Endodermal cell (in vitro differentiated cells): ENCODE data around the gene MMP3. TPM values are rescaled to one million over a fixed set of nuclear protein-coding genes. Genes with fewer than 3 reads are reported as not detected.

Source experiments
- DNase-seq: peaks from one replicate; pipeline ENCODE4 v3.0.0-alpha.2; 2017
- H3K27ac ChIP-seq: 2 replicates; pipeline ENCODE4 v1.5.1; 2013; ENCODE audit warnings: mild to moderate bottlenecking, low read depth, low read length, moderate library complexity
- H3K27me3 ChIP-seq: 2 replicates; pipeline ENCODE4 v1.6.1; 2013; ENCODE audit warnings: mild to moderate bottlenecking, low read length, moderate library complexity; ENCODE audit not compliant: insufficient read depth, control insufficient read depth, poor library complexity, severe bottlenecking
- H3K36me3 ChIP-seq: 2 replicates; pipeline ENCODE4 v1.7.0; 2013; ENCODE audit warnings: mild to moderate bottlenecking, low read length, moderate library complexity; ENCODE audit not compliant: control insufficient read depth, insufficient read depth
- H3K4me1 ChIP-seq: one replicate; pipeline ENCODE4 v1.7.0; 2013; ENCODE audit warnings: low read length; ENCODE audit not compliant: control insufficient read depth, insufficient read depth
- H3K4me3 ChIP-seq: 2 replicates; pipeline ENCODE4 v1.5.1; 2013; ENCODE audit warnings: mild to moderate bottlenecking, low read length, moderate library complexity
- H3K9ac ChIP-seq: 2 replicates; pipeline ENCODE4 v1.6.1; 2013; ENCODE audit warnings: mild to moderate bottlenecking, low read length, moderate library complexity; ENCODE audit not compliant: poor library complexity, severe bottlenecking; ENCODE audit errors: extremely low read depth
- H3K9me3 ChIP-seq: 2 replicates; pipeline ENCODE4 v1.6.1; 2013; ENCODE audit warnings: mild to moderate bottlenecking, low read length, moderate library complexity; ENCODE audit not compliant: control insufficient read depth
- H3K27ac Mint-ChIP-seq: 2 replicates; pipeline ENCODE4 v1.8.0; 2020; ENCODE audit warnings: mixed read lengths
- H3K27me3 Mint-ChIP-seq: 2 replicates; pipeline ENCODE4 v1.8.0; 2021; ENCODE audit warnings: mild to moderate bottlenecking, mixed read lengths; ENCODE audit not compliant: insufficient read depth
- H3K36me3 Mint-ChIP-seq: 2 replicates; pipeline ENCODE4 v1.8.0; 2020; ENCODE audit warnings: low read depth, mixed read lengths
- H3K4me1 Mint-ChIP-seq: 2 replicates; pipeline ENCODE4 v1.8.0; 2020; ENCODE audit warnings: mixed read lengths
- H3K4me3 Mint-ChIP-seq: 2 replicates; pipeline ENCODE4 v1.8.0; 2020; ENCODE audit warnings: mild to moderate bottlenecking, moderate library complexity, mixed read lengths
- H3K9me3 Mint-ChIP-seq: 2 replicates; pipeline ENCODE4 v1.8.0; 2020; ENCODE audit warnings: mild to moderate bottlenecking, mixed read lengths
- CTCF ChIP-seq: fragments of 200-600 bp; sonication (generic); conservative IDR thresholded peaks from 2 replicates; pipeline ENCODE4 v1.5.0; 2021; ENCODE audit warnings: antibody characterized with exemption, mild to moderate bottlenecking
- WGBS, 2 experiments: methylation state at CpG; one replicate each; pipeline versions ENCODE4 v1.1.5 to v1.1.7; 2013; ENCODE audit warnings: missing lambda C conversion rate in 2 of 2, mixed read lengths in 1 of 2; ENCODE audit not compliant: insufficient coverage in 1 of 2, insufficient read length in 1 of 2; 5-methylcytosine and 5-hydroxymethylcytosine counted together
- total RNA-seq, 2 donors: library from RNA; stranded (reverse); fragmentation: NEBNext Ultra II Directional in 1 of 2; extraction: Animal tissue kit (Norgen Biotek cat#: 25700) in 1 of 2; gene quantifications; 2 replicates in 1 of 2; 3 replicates in 1 of 2; pipeline ENCODE4 v1.2.1, GENCODE V29; 2021

MMP3 gene
- total RNA-seq, 2 donors from 2014 or later = not detected

GRCh38 chr11:102850973-102851745 lies 7.8 kb upstream of the MMP3 start:
- Histone ChIP-seq H3K27me3 (no peaks in the 10 kb centered on the region), H3K9ac (no peak overlapping the region), H3K27ac (no peak overlapping the region), H3K36me3 (no peaks in the 10 kb centered on the region), H3K9me3 (no peaks in the 10 kb centered on the region), H3K4me1 (no peaks in the 10 kb centered on the region), H3K4me3 (no peak overlapping the region)
- no peaks in the 10 kb centered on the region for H3K27me3 Mint-ChIP-seq
- H3K9me3 Mint-ChIP-seq = peaks cover 3% of the 10 kb centered on the region
- 86 to 95% methylated on average over 7 of the region's 7 CpGs for WGBS, 2 experiments
- H3K4me1 Mint-ChIP-seq = no peaks in the 10 kb centered on the region
- no peak overlapping the region for H3K27ac Mint-ChIP-seq
- H3K4me3 Mint-ChIP-seq = no peak overlapping the region
- TF ChIP-seq CTCF = no peak
- no peaks in the 10 kb centered on the region for H3K36me3 Mint-ChIP-seq
- no peak for DNase-seq

- H3K27ac ChIP-seq = no peak overlapping the region
- H3K4me3 Mint-ChIP-seq = no peak overlapping the region
- H3K9me3 Mint-ChIP-seq = peaks cover 2% of the 10 kb centered on the region
- DNase-seq = no peak
- H3K9ac ChIP-seq = no peak overlapping the region
- no CpG with 5 or more reads among the region's 1 CpG for WGBS, 2 experiments
- H3K9me3 ChIP-seq = no peaks in the 10 kb centered on the region
- no peaks in the 10 kb centered on the region for H3K27me3 ChIP-seq
- H3K36me3 ChIP-seq = no peaks in the 10 kb centered on the region
- H3K4me3 ChIP-seq = no peak overlapping the region
- no peak for TF ChIP-seq CTCF
- H3K4me1 Mint-ChIP-seq = no peaks in the 10 kb centered on the region
- H3K36me3 Mint-ChIP-seq = no peaks in the 10 kb centered on the region
- H3K27ac Mint-ChIP-seq = no peak overlapping the region
- H3K27me3 Mint-ChIP-seq = no peaks in the 10 kb centered on the region
- H3K4me1 ChIP-seq = no peaks in the 10 kb centered on the region
These were observed 5.9 kb upstream of the MMP3 start for GRCh38 chr11:102849311-102849710.

- H3K9ac ChIP-seq = no peak overlapping the region
- Mint-ChIP-seq H3K4me3 (no peak overlapping the region), H3K27me3 (no peaks in the 10 kb centered on the region), H3K9me3 (peaks cover 2% of the 10 kb centered on the region), H3K4me1 (peaks cover 5% of the 10 kb centered on the region), H3K27ac (no peak overlapping the region), H3K36me3 (no peaks in the 10 kb centered on the region)
- no peak overlapping the region for H3K27ac ChIP-seq
- H3K27me3 ChIP-seq = no peaks in the 10 kb centered on the region
- no peak for DNase-seq
- H3K9me3 ChIP-seq = no peaks in the 10 kb centered on the region
- no peak for TF ChIP-seq CTCF
- 84 to 91% methylated on average over 3 of the region's 3 CpGs for WGBS, 2 experiments
- no peaks in the 10 kb centered on the region for H3K36me3 ChIP-seq
- no peaks in the 10 kb centered on the region for H3K4me1 ChIP-seq
- H3K4me3 ChIP-seq = no peak overlapping the region
These were observed 2.9 kb upstream of the MMP3 start for GRCh38 chr11:102846292-102846691.
